Mucosa of descending colon (tissue), 3 donors: Measurements from ENCODE around the gene ZNF496. TPM values are rescaled to one million over a fixed set of nuclear protein-coding genes. Genes with fewer than 3 reads are reported as not detected.
A peak's percentile ranks its signal among the peaks of the same experiment; 100 is the strongest.

Source experiments
- ATAC-seq: fragments of 200-7000 bp; cut with Tn5 transposase; one replicate; pipeline ENCODE4 v1.9.1; 2020; ENCODE audit warnings: mild to moderate bottlenecking, moderate library complexity
- DNase-seq, 3 donors: peaks; one replicate each; pipeline ENCODE4 v3.0.0-alpha.2; 2020
- H3K36me3 ChIP-seq: fragments of 200-600 bp; one replicate; pipeline ENCODE4 v1.8.0; 2021; ENCODE audit warnings: low read depth, mild to moderate bottlenecking
- H3K4me1 ChIP-seq: fragments of 200-600 bp; one replicate; pipeline ENCODE4 v1.8.0; 2021; ENCODE audit warnings: low read depth, mild to moderate bottlenecking
- H3K4me3 ChIP-seq: fragments of 200-600 bp; one replicate; pipeline ENCODE4 v1.8.0; 2021; ENCODE audit warnings: mild to moderate bottlenecking
- H3K9me3 ChIP-seq: fragments of 200-600 bp; one replicate; pipeline ENCODE4 v1.8.0; 2021; ENCODE audit warnings: mild to moderate bottlenecking
- intact Hi-C, 2 donors: fragments of 100-400 bp; cut with DNase I in 1 of 2; cut with micrococcal nuclease in 1 of 2; formaldehyde crosslinking; loops; one replicate each; pipeline versions ENCODE4 v1.11.0 to v1.11.1; 2022; cut with DNase I, micrococcal nuclease
- total RNA-seq, 3 donors: library from RNA; stranded (reverse); fragmentation: NEBNext Ultra II Directional in 2 of 3; extraction: Animal tissue kit (Norgen Biotek cat#: 25700) in 2 of 3; gene quantifications; one replicate each; pipeline versions ENCODE4 v1.2.1 to v1.2.4, GENCODE V29; 2021 to 2023
- TF ChIP-seq, protein P1 (sequence below): fragments of 200-600 bp; IDR thresholded peaks from one replicate; pipeline ENCODE4 v1.8.0; 2022; ENCODE audit warnings: antibody characterized with exemption, mild to moderate bottlenecking
- donor health status: DM: no; HTN: no; CAD: no; lungs with moderate emphysema.
- donor health status: DM: no; HTN: no; CAD: no.
- donor health status: DM: no; HTN: yes; CAD: no.

Gene ZNF496
- total RNA-seq, 3 donors from 2014 or later: 13.3 to 26.5 (median 18.0) TPM

DNA sequence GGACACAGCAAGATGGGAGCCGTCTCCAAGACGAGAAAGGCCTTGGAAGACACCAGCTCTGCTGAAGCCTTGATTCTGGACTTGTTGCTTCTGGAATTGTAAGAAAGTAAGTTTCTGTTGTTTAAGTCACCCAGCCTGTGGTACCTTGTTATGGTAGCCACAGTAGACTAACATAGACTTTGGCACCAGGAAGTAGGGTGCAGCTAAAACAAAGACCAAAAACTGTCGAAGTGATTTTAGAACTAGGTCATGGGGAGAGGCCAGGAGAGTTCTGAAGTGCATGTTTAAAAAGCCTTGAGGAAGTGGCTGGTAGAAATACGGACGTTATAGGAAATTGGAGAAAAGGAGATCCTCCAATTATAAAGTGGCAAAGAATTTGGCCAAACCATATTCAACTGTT is 28.5 kb downstream of the ZNF496 start:
- no peaks in the 10 kb centered on the region for H3K36me3 ChIP-seq

DNA sequence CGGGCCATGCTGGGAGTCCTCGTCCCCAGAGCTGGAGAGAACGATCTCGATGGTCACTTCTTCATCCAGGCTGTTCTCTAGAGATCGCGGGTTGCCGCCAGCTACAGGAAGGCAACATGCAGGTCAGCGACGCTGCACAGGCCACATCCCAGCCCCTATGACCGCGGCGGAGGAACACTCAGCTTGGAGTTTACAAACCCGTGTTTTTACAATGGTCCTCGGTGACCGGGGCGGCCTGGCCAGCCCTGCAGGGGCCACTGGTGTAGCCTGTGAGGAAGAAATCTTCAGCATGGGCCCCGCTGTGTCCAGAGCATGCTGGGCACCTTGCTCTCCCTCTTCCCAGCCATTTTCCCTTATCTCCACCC is 30.5 kb downstream of the ZNF496 start:
- intact Hi-C loops: no loop called here
- TF ChIP-seq, protein P1, sequence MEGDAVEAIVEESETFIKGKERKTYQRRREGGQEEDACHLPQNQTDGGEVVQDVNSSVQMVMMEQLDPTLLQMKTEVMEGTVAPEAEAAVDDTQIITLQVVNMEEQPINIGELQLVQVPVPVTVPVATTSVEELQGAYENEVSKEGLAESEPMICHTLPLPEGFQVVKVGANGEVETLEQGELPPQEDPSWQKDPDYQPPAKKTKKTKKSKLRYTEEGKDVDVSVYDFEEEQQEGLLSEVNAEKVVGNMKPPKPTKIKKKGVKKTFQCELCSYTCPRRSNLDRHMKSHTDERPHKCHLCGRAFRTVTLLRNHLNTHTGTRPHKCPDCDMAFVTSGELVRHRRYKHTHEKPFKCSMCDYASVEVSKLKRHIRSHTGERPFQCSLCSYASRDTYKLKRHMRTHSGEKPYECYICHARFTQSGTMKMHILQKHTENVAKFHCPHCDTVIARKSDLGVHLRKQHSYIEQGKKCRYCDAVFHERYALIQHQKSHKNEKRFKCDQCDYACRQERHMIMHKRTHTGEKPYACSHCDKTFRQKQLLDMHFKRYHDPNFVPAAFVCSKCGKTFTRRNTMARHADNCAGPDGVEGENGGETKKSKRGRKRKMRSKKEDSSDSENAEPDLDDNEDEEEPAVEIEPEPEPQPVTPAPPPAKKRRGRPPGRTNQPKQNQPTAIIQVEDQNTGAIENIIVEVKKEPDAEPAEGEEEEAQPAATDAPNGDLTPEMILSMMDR: no peak
- Histone ChIP-seq H3K4me1 (peaks cover 28% of the 10 kb centered on the region), H3K36me3 (no peaks in the 10 kb centered on the region), H3K4me3 (no peak overlapping the region), H3K9me3 (no peaks in the 10 kb centered on the region)
- no peak for ATAC-seq
- no peak for DNase-seq

More for the DNA sequence above, 28.5 kb downstream of the ZNF496 start:
- TF ChIP-seq, protein P1: no peak
- Histone ChIP-seq H3K4me3 (no peak overlapping the region), H3K9me3 (no peaks in the 10 kb centered on the region), H3K4me1 (peaks cover 18% of the 10 kb centered on the region)
- intact Hi-C loops: no loop called here
- peak in 1 of 3 donors; percentile 28 for DNase-seq
- ATAC-seq: peak; percentile 84

DNA sequence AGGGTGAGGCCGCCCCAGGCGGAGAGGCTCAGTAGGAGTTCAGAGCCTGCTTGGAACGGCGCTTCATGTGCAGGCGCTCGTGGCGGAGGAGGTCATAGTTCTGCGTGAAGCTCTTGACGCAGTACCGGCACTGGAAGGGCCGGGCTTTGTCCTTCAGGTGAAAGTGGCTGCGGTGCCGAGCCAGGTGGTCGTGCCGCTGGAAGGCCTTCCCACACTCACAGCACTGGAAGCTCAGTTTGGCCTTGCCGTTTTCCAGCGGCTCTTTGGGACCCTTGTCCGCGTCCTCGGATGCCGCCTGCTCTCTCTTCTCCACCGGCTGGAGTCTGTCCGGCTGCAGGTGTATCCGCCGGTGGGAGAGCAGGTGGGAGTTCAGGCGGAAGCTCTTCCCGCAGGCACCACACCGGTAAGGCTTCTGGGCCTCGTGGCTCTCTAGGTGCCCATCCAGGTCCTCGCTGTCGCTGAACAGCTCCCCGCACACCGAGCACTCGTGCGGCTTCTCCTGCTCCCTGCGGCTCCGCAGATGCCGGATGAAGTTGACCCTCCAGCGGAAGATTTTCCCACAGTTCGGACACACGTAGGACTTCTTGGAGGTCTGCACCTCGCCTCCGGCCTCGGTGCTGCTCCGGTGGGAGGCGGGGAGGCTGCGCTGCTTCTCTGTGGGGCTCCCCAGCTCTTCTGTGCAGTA is 31.0 kb downstream of the ZNF496 start:
- ATAC-seq: no peak
- no peak overlapping the region for H3K4me3 ChIP-seq
- no peaks in the 10 kb centered on the region for H3K9me3 ChIP-seq
- no peak for DNase-seq
- intact Hi-C loops: no loop called here
- H3K4me1 ChIP-seq: peaks cover 28% of the 10 kb centered on the region
- H3K36me3 ChIP-seq: no peaks in the 10 kb centered on the region
- TF ChIP-seq, protein P1: no peak

DNA sequence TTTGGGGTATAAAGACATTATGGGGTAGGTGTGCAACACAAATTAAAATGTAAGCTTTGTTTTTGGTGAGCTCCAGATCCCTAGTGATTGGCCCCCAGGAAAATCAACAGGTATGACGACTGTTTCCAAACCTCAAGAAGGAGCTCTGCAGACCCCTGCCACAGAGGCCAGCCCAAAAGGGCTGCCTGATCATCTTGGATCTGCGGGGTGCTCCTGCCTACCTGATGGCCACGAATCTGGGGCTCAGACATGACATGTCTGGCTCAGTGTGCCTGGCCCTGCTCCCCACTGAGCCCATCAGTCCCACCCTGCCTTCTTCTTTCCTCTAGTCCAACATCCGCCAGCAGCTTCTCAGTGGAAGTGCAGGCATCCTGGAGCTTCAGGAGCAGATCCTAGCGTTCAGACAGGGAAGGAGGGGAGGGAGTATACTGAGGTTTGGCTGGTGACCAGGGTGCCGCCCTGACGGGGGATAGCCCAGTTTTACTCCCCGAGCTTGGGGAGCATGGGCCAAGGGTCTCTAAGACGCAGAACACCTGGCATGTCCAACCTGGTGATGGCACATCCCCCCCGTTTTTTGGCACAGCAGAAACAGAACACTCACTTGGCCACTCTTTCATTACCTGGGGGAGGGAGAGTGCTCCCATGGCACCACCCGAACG is 31.8 kb downstream of the ZNF496 start:
- Histone ChIP-seq H3K4me3 (no peak overlapping the region), H3K4me1 (peaks cover 24% of the 10 kb centered on the region), H3K36me3 (no peaks in the 10 kb centered on the region), H3K9me3 (no peaks in the 10 kb centered on the region)
- DNase-seq (no peak), ATAC-seq (no peak)
- TF ChIP-seq, protein P1: no peak
- intact Hi-C loops: no loop called here

DNA sequence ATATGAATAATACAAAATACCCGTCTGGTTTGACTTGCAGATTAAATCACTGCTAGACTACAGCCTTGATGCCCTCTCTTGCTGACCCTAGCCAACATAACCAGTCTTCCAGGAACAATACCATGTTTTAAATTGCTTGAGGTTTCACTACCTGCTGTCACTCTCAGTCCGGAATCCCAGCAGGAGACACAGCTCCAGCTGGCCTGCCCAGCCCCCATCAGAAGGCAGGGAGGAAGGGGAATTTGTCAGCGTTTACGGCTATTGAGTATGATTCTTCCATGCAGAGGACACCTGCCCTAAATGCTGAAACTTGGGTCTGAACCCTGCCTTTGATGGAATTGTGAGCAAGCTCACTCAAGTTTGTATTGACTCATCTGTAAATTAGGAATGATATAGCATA is 33.0 kb downstream of the ZNF496 start:
- TF ChIP-seq, protein P1: no peak
- ATAC-seq (peak; percentile 32), DNase-seq (peak in 1 of 3 donors; percentile 50)
- no peaks in the 10 kb centered on the region for H3K36me3 ChIP-seq
- intact Hi-C loops: no loop called here
- H3K4me1 ChIP-seq: peaks cover 14% of the 10 kb centered on the region
- no peak overlapping the region for H3K4me3 ChIP-seq
- H3K9me3 ChIP-seq: no peaks in the 10 kb centered on the region
